Gastrocnemius medialis (tissue), 4 donors: Measurements from ENCODE around the gene CRISPLD2.

Experiments
- CTCF ChIP-seq, 5 experiments: fragments of 450-650 bp in 3 of 5; fragments of 200-600 bp in 2 of 5; sonication (generic) in 2 of 5; IDR thresholded peaks in 4 of 5; conservative IDR thresholded peaks in 1 of 5; 1 replicate in 4 of 5; 2 replicates in 1 of 5; pipeline ENCODE4 v1.5.1; 2016 to 2019; ENCODE audit warnings: antibody characterized with exemption in 5 of 5, mild to moderate bottlenecking in 3 of 5, moderate library complexity in 3 of 5
- POLR2A ChIP-seq, 2 donors: fragments of 450-650 bp; IDR thresholded peaks; one replicate each; pipeline ENCODE4 v1.6.1; 2017; ENCODE audit warnings: antibody characterized with exemption in 2 of 2, mild to moderate bottlenecking in 2 of 2, moderate library complexity in 2 of 2

GRCh38 chr16:84905965-84906460 is 86.2 kb downstream of the CRISPLD2 start:
- no peak for TF ChIP-seq CTCF (IDR thresholded peaks at IDR 0.05 in 4 of 5, conservative IDR thresholded peaks at IDR 0.05 in 1 of 5)
- TF ChIP-seq POLR2A (IDR thresholded peaks at IDR 0.05): no peak
